CD4-positive, alpha-beta T cell treated with Interleukin-4 for 1 hour (primary cell): ENCODE results near the gene MARK3.
"Not testable (repeated sequence)": the region's sequence is repeated elsewhere in the genome, so short reads cannot be mapped to it uniquely, and the experiment has no call there.

ENCODE experiments used
- DNase-seq, 2 donors: peaks; one replicate each; pipeline ENCODE4 v3.0.0-alpha.2; 2020 to 2022

Gene MARK3

GRCh38 chr14:103385152-103385928 is at the start of gene MARK3:
MARK3 (plus strand) TSS chr14:103385415; CDS start chr14:103386030, 615 bp downstream.
- DNase-seq, result peak; percentile 97

- no peak for DNase-seq
These were observed 49.0 kb upstream of the MARK3 start for GRCh38 chr14:103336191-103336590.

DNA sequence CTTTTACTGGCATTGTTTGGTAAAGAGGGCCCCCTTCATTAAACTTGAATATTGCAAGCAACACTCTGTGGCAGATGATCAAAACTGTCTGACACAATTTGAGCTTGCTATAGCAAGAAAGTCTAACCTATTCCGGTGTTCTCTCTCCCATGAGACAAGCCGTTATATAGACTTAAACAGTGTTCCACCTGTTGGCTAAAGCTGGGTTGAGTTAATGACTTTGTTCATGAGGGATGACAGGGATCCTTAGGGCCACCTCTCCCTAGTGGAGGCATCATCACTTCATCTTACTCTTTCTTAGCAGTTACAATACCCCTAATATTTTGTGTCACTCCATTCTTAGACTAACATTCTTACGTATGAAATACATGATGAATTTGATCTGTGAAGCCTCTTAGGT is 47.4 kb upstream of the MARK3 start:
- DNase-seq, result no peak

- DNase-seq, result no peak
These were observed 45.7 kb upstream of the MARK3 start for GRCh38 chr14:103339561-103339960.

DNA sequence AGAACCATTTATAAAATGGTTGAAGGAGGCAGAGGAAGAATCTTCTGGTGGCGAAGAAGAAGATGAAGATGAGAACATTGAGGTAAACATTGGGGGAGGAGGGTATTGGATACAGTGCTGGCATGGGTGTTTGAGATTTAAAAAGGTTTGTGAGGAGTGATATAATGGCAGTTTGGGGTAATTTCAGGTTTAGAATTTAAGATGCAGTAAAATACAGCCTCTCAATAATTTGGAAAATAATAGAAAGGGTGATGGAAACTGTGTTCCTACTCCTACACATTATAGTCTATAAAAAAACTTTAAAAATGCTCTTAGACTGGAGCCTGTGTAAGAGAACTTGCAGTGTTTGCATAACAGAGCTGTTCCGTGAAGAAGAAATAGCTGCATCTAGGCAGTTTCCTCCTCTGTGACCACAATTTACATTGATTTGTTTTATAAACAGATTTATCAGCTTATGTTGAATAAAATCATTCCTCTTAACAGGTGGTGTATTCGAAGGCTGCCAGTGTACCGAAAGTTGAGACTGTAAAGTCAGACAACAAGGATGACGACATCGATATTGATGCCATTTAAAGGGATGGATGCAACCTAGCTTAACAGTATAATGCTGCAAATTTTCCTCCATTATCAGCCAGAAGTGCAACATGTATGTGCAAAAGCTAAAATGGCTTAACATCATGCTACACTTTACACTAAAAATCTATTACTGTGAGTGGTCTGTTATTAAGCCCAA is 44.6 kb upstream of the MARK3 start:
- no peak for DNase-seq

GRCh38 chr14:103341250-103342129 is 43.7 kb upstream of the MARK3 start:
- DNase-seq, result no peak

- DNase-seq, result no peak
These were observed 41.9 kb upstream of the MARK3 start for GRCh38 chr14:103343164-103343879.

DNA sequence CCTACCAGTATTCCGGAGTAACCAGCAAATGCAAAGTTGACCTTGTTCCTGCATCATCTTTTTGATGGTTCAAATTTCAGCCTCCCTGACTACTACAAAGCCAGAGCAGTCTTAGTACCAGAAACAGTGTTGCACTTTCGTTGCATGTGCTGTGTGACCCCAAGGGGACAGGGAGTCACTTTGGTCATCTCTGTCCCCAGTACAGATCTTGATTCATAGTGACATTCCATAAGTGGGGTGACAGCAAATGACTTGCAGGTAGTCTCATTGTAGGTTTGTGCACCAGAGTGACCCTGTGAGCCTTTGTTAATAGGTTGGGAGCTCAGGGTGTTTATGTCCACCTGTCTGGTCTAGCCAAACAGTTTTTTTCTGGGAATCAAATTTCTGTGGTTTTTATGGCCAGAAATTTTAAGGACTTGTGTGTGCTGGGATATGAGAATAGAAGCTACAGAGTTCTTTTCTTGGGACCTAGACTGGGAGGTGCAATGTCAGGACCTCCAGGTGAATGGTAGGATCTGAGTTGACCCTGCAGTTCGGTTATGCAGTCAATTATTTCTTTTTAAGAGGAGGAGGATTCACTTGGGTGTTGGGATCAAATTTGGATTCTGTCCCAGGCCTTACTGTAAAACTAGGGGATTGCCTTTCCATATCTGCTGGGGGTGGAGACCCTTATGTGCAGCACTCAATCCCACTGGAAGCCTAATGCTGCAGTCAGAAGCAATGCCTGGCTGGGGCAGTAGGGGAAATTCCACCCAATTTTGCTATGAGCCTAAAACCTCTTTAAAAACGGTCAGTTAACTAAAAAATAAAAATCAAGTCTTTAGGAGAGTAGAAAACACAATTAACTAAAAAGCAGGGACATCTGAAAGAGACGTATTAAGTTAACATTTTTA is 41.1 kb upstream of the MARK3 start:
- no peak for DNase-seq

DNA sequence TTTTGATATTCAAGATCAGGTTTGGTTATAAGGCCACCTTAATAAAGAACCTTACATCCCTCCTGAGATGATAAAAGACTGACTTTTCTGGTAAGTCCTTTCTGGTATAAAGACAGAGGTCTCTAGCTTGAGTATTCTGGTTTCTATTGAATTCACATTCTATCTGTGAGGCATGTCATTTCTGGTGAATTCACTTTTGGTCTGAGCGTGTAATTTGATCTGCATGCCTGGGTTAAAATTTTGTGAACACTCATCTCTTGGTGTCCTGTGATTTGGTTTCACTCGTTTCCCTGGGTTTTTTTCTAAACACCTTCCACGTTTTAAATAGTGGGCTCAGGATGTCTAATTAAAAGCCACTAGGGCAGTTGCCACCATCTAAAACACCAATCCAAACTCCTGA is 38.9 kb upstream of the MARK3 start:
- DNase-seq, result no peak

DNA sequence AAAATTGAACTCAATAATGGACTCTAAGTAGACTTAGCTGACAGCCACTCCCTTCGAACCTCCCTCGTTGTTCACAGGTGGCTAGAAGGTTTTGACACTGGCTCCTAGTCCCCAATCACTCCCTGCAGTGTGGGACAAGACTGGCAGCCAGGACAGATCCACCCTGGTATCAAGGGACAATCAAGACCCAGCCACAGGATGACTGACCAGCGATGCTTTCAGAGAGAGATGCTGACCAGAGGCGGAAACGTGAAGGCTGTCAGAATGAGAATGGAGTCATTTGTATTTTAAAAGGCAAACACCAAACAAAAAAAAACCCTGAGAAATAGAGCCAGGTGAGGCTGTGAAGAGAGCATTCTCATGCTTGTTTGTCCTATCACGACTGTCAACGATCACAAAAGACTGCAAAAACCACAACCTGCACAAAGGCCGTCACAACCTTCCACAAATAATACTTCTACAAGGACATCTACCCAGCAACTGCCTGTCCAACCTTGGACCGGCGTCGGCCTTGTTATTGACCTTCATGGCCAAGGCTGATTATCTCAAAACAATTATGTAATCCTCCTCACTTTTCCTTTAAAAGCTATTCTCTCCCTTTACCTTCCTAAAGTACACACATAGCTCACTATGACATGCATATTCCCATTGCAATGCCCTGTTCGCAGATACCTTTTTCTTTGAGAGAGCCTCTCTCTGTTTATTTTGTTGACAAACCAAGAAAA is 38.0 kb upstream of the MARK3 start:
- DNase-seq, result no peak

DNA sequence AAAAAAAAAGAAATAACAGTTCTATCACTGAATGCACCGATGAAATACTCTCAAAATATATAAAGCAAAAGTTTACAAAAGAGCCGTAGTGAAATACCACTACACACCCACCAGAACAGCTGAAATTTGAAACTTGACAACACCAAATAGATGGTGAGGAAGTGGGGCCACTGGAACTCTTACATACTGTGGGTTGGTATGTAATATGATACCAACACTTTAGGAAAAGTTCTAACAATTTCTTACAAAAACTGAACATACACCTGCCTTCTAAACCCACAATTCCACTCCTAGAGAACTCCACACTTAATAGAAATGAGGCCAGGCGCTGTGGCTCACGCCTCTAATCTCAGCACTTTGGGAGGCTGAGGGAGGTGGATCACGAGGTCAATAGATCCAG is 37.1 kb upstream of the MARK3 start:
- DNase-seq, result no peak

GRCh38 chr14:103349982-103350381 is 35.2 kb upstream of the MARK3 start:
- no peak for DNase-seq

DNA sequence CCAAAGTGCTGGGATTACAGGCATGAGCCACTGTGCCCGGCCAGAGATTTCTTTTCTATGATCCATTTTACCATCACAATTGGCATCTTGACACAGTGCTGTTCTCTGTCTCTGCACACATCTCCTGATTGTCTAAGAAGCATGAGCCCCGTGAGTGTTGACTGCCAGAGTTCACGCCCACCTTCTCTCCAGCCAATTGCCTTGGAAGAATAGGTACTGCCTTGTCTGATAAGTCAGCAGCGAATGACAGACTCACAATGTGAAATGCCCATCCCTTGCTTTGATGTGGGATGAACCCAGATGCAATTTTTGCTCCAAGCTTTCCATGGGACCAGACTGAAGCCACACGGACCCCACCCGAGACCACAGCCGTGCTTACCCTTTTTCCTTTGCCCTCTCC is 31.9 kb upstream of the MARK3 start:
- no peak for DNase-seq

DNA sequence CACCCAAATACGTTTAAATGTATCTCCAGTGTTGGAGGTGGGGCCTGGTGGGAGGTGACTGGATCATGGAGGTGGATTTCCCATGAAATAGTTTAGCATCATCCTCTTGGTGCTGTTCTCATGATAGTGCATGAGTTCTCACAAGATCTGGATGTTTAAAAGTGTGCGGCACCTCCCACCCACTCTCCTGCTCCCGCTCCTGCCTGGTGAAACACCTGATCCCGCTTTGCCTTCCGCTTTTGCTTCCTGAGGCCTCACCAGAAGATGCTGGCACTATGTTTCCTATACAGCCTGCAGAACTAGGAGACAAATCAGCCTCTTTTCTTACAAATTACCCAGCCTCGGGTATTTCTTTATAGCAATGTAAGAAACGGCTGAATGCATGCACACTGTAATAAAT is 31.1 kb upstream of the MARK3 start:
- DNase-seq, result no peak

GRCh38 chr14:103356024-103356682 is 29.1 kb upstream of the MARK3 start:
- DNase-seq, result no peak

DNA sequence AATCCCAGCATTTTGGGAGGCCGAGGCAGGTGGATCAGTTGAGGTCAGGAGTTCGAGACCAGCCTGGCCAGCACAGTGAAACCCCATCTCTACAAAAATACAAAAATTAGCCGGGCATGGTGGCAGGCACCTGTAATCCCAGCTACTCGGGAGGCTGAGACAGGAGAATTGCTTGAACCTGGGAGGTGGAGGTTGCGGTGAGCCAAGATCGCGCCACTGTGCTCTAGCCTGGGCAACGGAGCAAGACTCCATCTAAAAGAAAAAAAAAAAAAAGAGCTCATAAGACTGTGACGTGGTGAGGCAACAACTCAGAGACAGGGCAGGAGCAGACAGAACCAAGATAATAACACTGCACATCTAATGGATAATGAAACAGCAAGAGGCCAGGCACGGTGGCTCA is 27.7 kb upstream of the MARK3 start:
- not testable (repeated sequence) for DNase-seq

- DNase-seq, result no peak
These were observed 24.7 kb upstream of the MARK3 start for GRCh38 chr14:103360548-103360947.

- peak in 1 of 2 donors; percentile 35 for DNase-seq
These were observed 23.3 kb upstream of the MARK3 start for GRCh38 chr14:103361867-103362266.

- DNase-seq, result no peak
These were observed 22.4 kb upstream of the MARK3 start for GRCh38 chr14:103362780-103363179.

DNA sequence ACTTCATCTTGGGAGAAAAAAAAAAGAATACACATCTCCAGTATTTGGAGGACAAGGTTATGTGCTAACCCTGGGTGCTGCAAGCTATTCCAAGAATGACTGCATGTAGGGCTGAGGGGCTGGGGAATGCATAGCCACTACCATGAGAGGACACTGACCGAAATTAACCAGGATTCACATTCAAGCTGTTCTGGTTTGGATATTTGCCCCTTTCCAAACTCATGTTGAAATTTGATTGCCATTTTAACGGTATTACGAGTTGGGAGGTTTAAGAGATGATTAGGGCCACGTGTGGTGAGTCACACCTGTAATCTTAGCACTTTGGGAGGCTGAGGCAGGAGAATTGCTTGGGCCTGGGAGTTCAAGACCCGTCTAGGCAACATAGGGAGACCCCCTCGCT is 18.5 kb upstream of the MARK3 start:
- DNase-seq, result no peak
